DOHH2 (cell line): ENCODE data around the gene NAALAD2.

Source experiments
- CTCF ChIP-seq: fragments of 200-600 bp; sonication (generic); IDR thresholded peaks from one replicate; pipeline ENCODE4 v1.5.1; 2014; ENCODE audit warnings: antibody characterized with exemption, mild to moderate bottlenecking, low read depth, low read length; ENCODE audit not compliant: poor library complexity, severe bottlenecking
- EZH2phosphoT487 ChIP-seq: fragments of 200-600 bp; sonication (generic); IDR thresholded peaks from 2 replicates; pipeline ENCODE4 v1.6.1; 2017; ENCODE audit warnings: borderline replicate concordance, mild to moderate bottlenecking, antibody characterized with exemption, low read length, moderate library complexity, mixed read lengths

- no peak for TF ChIP-seq CTCF
- TF ChIP-seq EZH2phosphoT487 = no peak
Observed at GRCh38 chr11:90179923-90180322, 45.5 kb downstream of the NAALAD2 start.
